Right atrium auricular region (tissue), 2 donors: ENCODE data around the gene MTUS2. TPM values are rescaled to one million over a fixed set of nuclear protein-coding genes. Genes with fewer than 3 reads are reported as not detected.

Source experiments
- DNase-seq: peaks from one replicate; pipeline ENCODE4 v3.0.0-alpha.2; 2019; ENCODE audit warnings: low spot score
- H3K27ac ChIP-seq, 2 donors: fragments of 200-600 bp; sonication (generic); 1 replicate in 1 of 2; 2 replicates in 1 of 2; pipeline ENCODE4 v1.5.1; 2016 to 2019
- H3K27me3 ChIP-seq, 2 donors: fragments of 200-600 bp; sonication (generic); one replicate each; pipeline versions ENCODE4 v1.5.1 to v1.6.0; 2017 to 2019
- H3K36me3 ChIP-seq: fragments of 200-600 bp; sonication (generic); one replicate; pipeline ENCODE4 v1.5.1; 2016
- H3K4me1 ChIP-seq, 2 donors: fragments of 200-600 bp; sonication (generic); one replicate each; pipeline versions ENCODE4 v1.5.1 to v1.6.0; 2017 to 2019
- H3K4me3 ChIP-seq, 2 donors: fragments of 200-600 bp; sonication (generic); 1 replicate in 1 of 2; 2 replicates in 1 of 2; pipeline ENCODE4 v1.5.1; 2017 to 2019; ENCODE audit warnings: mild to moderate bottlenecking in 1 of 2, moderate library complexity in 1 of 2
- H3K9me3 ChIP-seq, 2 donors: fragments of 200-600 bp; sonication (generic); one replicate each; pipeline ENCODE4 v1.5.1; 2019
- CTCF ChIP-seq, 2 donors: fragments of 200-600 bp; sonication (generic); IDR thresholded peaks; one replicate each; pipeline ENCODE4 v1.5.1; 2019; ENCODE audit warnings: antibody characterized with exemption in 2 of 2
- total RNA-seq, 2 donors: library from RNA; depleted of rRNA; stranded (reverse); fragments of >200 nt; gene quantifications; one replicate each; pipeline ENCODE4 v1.1.0, GENCODE V29; 2016

Gene MTUS2
- total RNA-seq, 2 donors from 2014 or later = 34.6 to 142 TPM

- no peak for DNase-seq
- H3K36me3 ChIP-seq = peaks cover 14% of the 10 kb centered on the region
- H3K4me3 ChIP-seq = no peak overlapping the region
- H3K27ac ChIP-seq = no peak overlapping the region
- no peaks in the 10 kb centered on the region for H3K9me3 ChIP-seq
- TF ChIP-seq CTCF (IDR thresholded peaks at IDR 0.05) = no peak
- H3K4me1 ChIP-seq = peaks cover 0 to 8% of the 10 kb centered on the region in 2 donors
- no peaks in the 10 kb centered on the region for H3K27me3 ChIP-seq
Observed at GRCh38 chr13:29547153-29547552, 727.0 kb downstream of the MTUS2 start.

GRCh38 chr13:29548722-29549121, 728.6 kb downstream of the MTUS2 start:
- Histone ChIP-seq H3K4me3 (no peak overlapping the region), H3K36me3 (peaks cover 22% of the 10 kb centered on the region), H3K27ac (no peak overlapping the region), H3K9me3 (no peaks in the 10 kb centered on the region), H3K4me1 (peaks cover 0 to 8% of the 10 kb centered on the region in 2 donors), H3K27me3 (no peaks in the 10 kb centered on the region)
- no peak for TF ChIP-seq CTCF (IDR thresholded peaks at IDR 0.05)
- no peak for DNase-seq

- DNase-seq = no peak
- Histone ChIP-seq H3K27ac (no peak overlapping the region), H3K36me3 (peaks cover 22% of the 10 kb centered on the region), H3K9me3 (no peaks in the 10 kb centered on the region), H3K4me1 (peaks cover 0 to 8% of the 10 kb centered on the region in 2 donors), H3K4me3 (no peak overlapping the region), H3K27me3 (no peaks in the 10 kb centered on the region)
- no peak for TF ChIP-seq CTCF (IDR thresholded peaks at IDR 0.05)
Observed at GRCh38 chr13:29550430-29550988, 730.4 kb downstream of the MTUS2 start.

- Histone ChIP-seq H3K9me3 (no peaks in the 10 kb centered on the region), H3K4me3 (no peak overlapping the region), H3K36me3 (peaks cover 22% of the 10 kb centered on the region), H3K4me1 (peaks cover 0 to 8% of the 10 kb centered on the region in 2 donors), H3K27ac (no peak overlapping the region), H3K27me3 (no peaks in the 10 kb centered on the region)
- DNase-seq = no peak
- no peak for TF ChIP-seq CTCF (IDR thresholded peaks at IDR 0.05)
Observed at GRCh38 chr13:29551214-29551613, 731.1 kb downstream of the MTUS2 start.

Other genes with a start within 250 kb of the MTUS2 start
- 10 to 100 TPM; 88.2 to 93.7 TPM for gene POMP, start 161.2 kb upstream of the MTUS2 start, total RNA-seq
- 10 to 100 TPM; 13.5 to 24.1 TPM for gene SLC46A3, start 101.4 kb upstream of the MTUS2 start, total RNA-seq